Keratinocyte (primary cell): ENCODE measurements around the gene IFT22.

Experiments
- EZH2 ChIP-seq: IDR thresholded peaks from one replicate; pipeline ENCODE4 v1.6.1; 2012; ENCODE audit warnings: inconsistent platforms, mild to moderate bottlenecking, low read length, moderate library complexity
- TF ChIP-seq, protein P1 (sequence below), 3 experiments: IDR thresholded peaks in 1 of 3; conservative IDR thresholded peaks in 1 of 3; optimal IDR thresholded peaks in 1 of 3; 2 replicates in 2 of 3; 3 replicates in 1 of 3; pipeline versions ENCODE3 to v1.5.1; 2011; ENCODE audit warnings: low read length in 3 of 3, mild to moderate bottlenecking in 3 of 3, moderate library complexity in 2 of 3, control low read depth in 1 of 3, inconsistent platforms in 1 of 3; ENCODE audit not compliant: insufficient read depth in 2 of 3; ENCODE audit errors: extremely low read depth in 1 of 3

DNA sequence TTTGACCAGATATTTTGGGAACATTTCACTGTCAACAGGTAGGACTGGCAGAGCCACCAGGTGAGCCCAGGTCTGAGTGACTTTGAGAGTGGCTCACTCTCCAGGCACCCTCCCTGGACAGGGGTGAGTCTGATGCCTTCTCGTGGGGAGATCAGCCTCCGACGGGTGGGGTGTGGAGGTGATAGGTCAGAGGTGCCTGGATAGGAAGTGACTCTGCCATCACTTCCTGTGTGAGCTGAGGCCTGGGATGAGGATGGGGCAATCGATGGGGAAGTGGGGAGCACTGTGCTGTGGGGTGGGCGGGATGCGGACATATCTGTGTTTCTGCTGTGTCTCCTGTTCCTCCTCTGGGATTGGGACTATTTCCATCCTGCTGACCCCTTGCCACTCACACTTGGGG, 34.6 kb downstream of the IFT22 start:
- TF ChIP-seq EZH2: no peak
- TF ChIP-seq, protein P1, sequence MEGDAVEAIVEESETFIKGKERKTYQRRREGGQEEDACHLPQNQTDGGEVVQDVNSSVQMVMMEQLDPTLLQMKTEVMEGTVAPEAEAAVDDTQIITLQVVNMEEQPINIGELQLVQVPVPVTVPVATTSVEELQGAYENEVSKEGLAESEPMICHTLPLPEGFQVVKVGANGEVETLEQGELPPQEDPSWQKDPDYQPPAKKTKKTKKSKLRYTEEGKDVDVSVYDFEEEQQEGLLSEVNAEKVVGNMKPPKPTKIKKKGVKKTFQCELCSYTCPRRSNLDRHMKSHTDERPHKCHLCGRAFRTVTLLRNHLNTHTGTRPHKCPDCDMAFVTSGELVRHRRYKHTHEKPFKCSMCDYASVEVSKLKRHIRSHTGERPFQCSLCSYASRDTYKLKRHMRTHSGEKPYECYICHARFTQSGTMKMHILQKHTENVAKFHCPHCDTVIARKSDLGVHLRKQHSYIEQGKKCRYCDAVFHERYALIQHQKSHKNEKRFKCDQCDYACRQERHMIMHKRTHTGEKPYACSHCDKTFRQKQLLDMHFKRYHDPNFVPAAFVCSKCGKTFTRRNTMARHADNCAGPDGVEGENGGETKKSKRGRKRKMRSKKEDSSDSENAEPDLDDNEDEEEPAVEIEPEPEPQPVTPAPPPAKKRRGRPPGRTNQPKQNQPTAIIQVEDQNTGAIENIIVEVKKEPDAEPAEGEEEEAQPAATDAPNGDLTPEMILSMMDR (optimal IDR thresholded peaks at IDR 0.05 in 1 of 3, IDR thresholded peaks at IDR 0.05 in 1 of 3, conservative IDR thresholded peaks at IDR 0.05 in 1 of 3; ENCODE audit: extremely low read depth in 1 of 3, insufficient read depth in 2 of 3, low read length in 3 of 3): no peak
